Immature natural killer cell (primary cell): ENCODE results near the gene ZNF595. TPM values are rescaled to one million over a fixed set of nuclear protein-coding genes. Genes with fewer than 3 reads are reported as not detected.
"Not testable (repeated sequence)": the region's sequence is repeated elsewhere in the genome, so short reads cannot be mapped to it uniquely, and the experiment has no call there.

Experiments used
- DNase-seq, 3 donors: peaks; one replicate each; pipeline ENCODE4 v3.0.0; 2022; ENCODE audit warnings: mixed read lengths in 1 of 3
- H3K27ac Mint-ChIP-seq, 6 donors: one replicate each; pipeline ENCODE4 v1.8.0; 2020; ENCODE audit warnings: mixed read lengths in 6 of 6, mild to moderate bottlenecking in 5 of 6, inconsistent platforms in 4 of 6, moderate library complexity in 3 of 6
- H3K27me3 Mint-ChIP-seq, 3 donors: one replicate each; pipeline ENCODE4 v1.8.0; 2020 to 2021; ENCODE audit warnings: low read depth in 3 of 3, mild to moderate bottlenecking in 3 of 3, mixed read lengths in 3 of 3, moderate library complexity in 3 of 3, inconsistent platforms in 1 of 3
- H3K36me3 Mint-ChIP-seq, 3 donors: one replicate each; pipeline ENCODE4 v1.8.0; 2020; ENCODE audit warnings: mixed read lengths in 3 of 3, inconsistent platforms in 2 of 3, mild to moderate bottlenecking in 2 of 3
- H3K4me1 Mint-ChIP-seq, 2 donors: one replicate each; pipeline ENCODE4 v1.8.0; 2020; ENCODE audit warnings: inconsistent platforms in 2 of 2, mild to moderate bottlenecking in 2 of 2, mixed read lengths in 2 of 2, moderate library complexity in 1 of 2
- H3K4me3 Mint-ChIP-seq, 5 donors: one replicate each; pipeline ENCODE4 v1.8.0; 2020; ENCODE audit warnings: mild to moderate bottlenecking in 5 of 5, mixed read lengths in 5 of 5, inconsistent platforms in 3 of 5, moderate library complexity in 3 of 5
- H3K9me3 Mint-ChIP-seq, 6 donors: one replicate each; pipeline ENCODE4 v1.8.0; 2020; ENCODE audit warnings: mild to moderate bottlenecking in 6 of 6, mixed read lengths in 6 of 6, inconsistent platforms in 4 of 6, moderate library complexity in 3 of 6
- polyA plus RNA-seq, 3 donors: library from polyadenylated mRNA; unstranded; fragments of 300-500 nt; fragmentation: Illumina TruSeq; gene quantifications; one replicate each; pipeline ENCODE4 v1.2.3, GENCODE V29; 2021

Gene ZNF595
- polyA plus RNA-seq, 3 donors from 2014 or later, result 29.3 to 54.4 (median 39.4) TPM

- not testable (repeated sequence) for H3K36me3 Mint-ChIP-seq, H3K27me3 Mint-ChIP-seq, H3K4me1 Mint-ChIP-seq, H3K9me3 Mint-ChIP-seq, H3K4me3 Mint-ChIP-seq, DNase-seq, H3K27ac Mint-ChIP-seq
These were observed 9.7 kb upstream of the ZNF595 start for GRCh38 chr4:43375-43774.

- not testable (repeated sequence) for H3K27me3 Mint-ChIP-seq, H3K27ac Mint-ChIP-seq, H3K4me1 Mint-ChIP-seq, H3K36me3 Mint-ChIP-seq, H3K9me3 Mint-ChIP-seq, H3K4me3 Mint-ChIP-seq
- peak in 2 of 3 donors; percentile 4 for DNase-seq
These were observed 1.9 kb upstream of the ZNF595 start for GRCh38 chr4:51253-51652.

GRCh38 chr4:51655-52277 lies 1.4 kb upstream of the ZNF595 start:
- not testable (repeated sequence) for H3K4me3 Mint-ChIP-seq, H3K27me3 Mint-ChIP-seq, H3K27ac Mint-ChIP-seq, H3K36me3 Mint-ChIP-seq, H3K4me1 Mint-ChIP-seq, H3K9me3 Mint-ChIP-seq
- DNase-seq, result peak; percentile 36 to 50 (median 46)

GRCh38 chr4:53521-53920 lies 400 bp downstream of the ZNF595 start:
- not testable (repeated sequence) for H3K9me3 Mint-ChIP-seq, H3K27ac Mint-ChIP-seq, DNase-seq, H3K27me3 Mint-ChIP-seq, H3K4me3 Mint-ChIP-seq, H3K4me1 Mint-ChIP-seq, H3K36me3 Mint-ChIP-seq

GRCh38 chr4:64733-65132 lies 11.6 kb downstream of the ZNF595 start:
- Mint-ChIP-seq H3K9me3 (peaks cover 9 to 13% (median 12%) of the 10 kb centered on the region in 6 donors), H3K4me1 (peaks cover 0 to 12% of the 10 kb centered on the region in 2 donors), H3K36me3 (peaks cover 12 to 19% (median 17%) of the 10 kb centered on the region in 3 donors)
- DNase-seq, H3K4me3 Mint-ChIP-seq, H3K27ac Mint-ChIP-seq, H3K27me3 Mint-ChIP-seq: not testable (repeated sequence)

- Mint-ChIP-seq H3K4me1 (peaks cover 1 to 49% of the 10 kb centered on the region in 2 donors), H3K27ac (no peak overlapping the region), H3K9me3 (peaks cover 28 to 81% (median 75%) of the 10 kb centered on the region in 6 donors), H3K4me3 (no peak overlapping the region), H3K36me3 (peaks cover 76 to 80% (median 79%) of the 10 kb centered on the region in 3 donors), H3K27me3 (peaks cover 1 to 5% (median 3%) of the 10 kb centered on the region in 3 donors)
- no peak for DNase-seq
These were observed 18.7 kb downstream of the ZNF595 start for GRCh38 chr4:71830-72229.

- peaks cover 60 to 97% (median 84%) of the 10 kb centered on the region in 6 donors for H3K9me3 Mint-ChIP-seq
- peaks cover 0 to 5% (median 2%) of the 10 kb centered on the region in 3 donors for H3K27me3 Mint-ChIP-seq
- H3K4me1 Mint-ChIP-seq, result no peaks in the 10 kb centered on the region
- peak overlapping the region in 3 of 5 donors; percentile 6 to 33 (median 9) for H3K4me3 Mint-ChIP-seq
- no peak overlapping the region for H3K27ac Mint-ChIP-seq
- no peak for DNase-seq
- peaks cover 62 to 76% (median 71%) of the 10 kb centered on the region in 3 donors for H3K36me3 Mint-ChIP-seq
These were observed 32.8 kb downstream of the ZNF595 start for GRCh38 chr4:85951-86350.

- Mint-ChIP-seq H3K4me3 (peak overlapping the region in 1 of 5 donors; percentile 4), H3K36me3 (peaks cover 61 to 75% (median 71%) of the 10 kb centered on the region in 3 donors), H3K9me3 (peaks cover 61 to 97% (median 84%) of the 10 kb centered on the region in 6 donors)
- H3K27me3 Mint-ChIP-seq, H3K27ac Mint-ChIP-seq, DNase-seq, H3K4me1 Mint-ChIP-seq: not testable (repeated sequence)
These were observed 33.6 kb downstream of the ZNF595 start for GRCh38 chr4:86559-87324.

- Mint-ChIP-seq H3K27ac (no peak overlapping the region), H3K4me3 (no peak overlapping the region), H3K27me3 (peaks cover 0 to 2% (median 0%) of the 10 kb centered on the region in 3 donors), H3K4me1 (peaks cover 9 to 10% of the 10 kb centered on the region in 2 donors), H3K36me3 (peaks cover 15 to 39% (median 29%) of the 10 kb centered on the region in 3 donors), H3K9me3 (peaks cover 36 to 96% (median 79%) of the 10 kb centered on the region in 6 donors)
- DNase-seq, result no peak
These were observed 45.3 kb downstream of the ZNF595 start for GRCh38 chr4:98386-98785.

- no peak overlapping the region for H3K4me3 Mint-ChIP-seq
- peaks cover 0 to 3% of the 10 kb centered on the region in 2 donors for H3K4me1 Mint-ChIP-seq
- peaks cover 12 to 26% (median 25%) of the 10 kb centered on the region in 3 donors for H3K36me3 Mint-ChIP-seq
- H3K27me3 Mint-ChIP-seq, result peaks cover 0 to 4% (median 0%) of the 10 kb centered on the region in 3 donors
- no peak overlapping the region for H3K27ac Mint-ChIP-seq
- peaks cover 31 to 96% (median 68%) of the 10 kb centered on the region in 6 donors for H3K9me3 Mint-ChIP-seq
- no peak for DNase-seq
These were observed 46.7 kb downstream of the ZNF595 start for GRCh38 chr4:99863-100262.

- Mint-ChIP-seq H3K4me3 (peak overlapping the region; percentile 23 to 45 (median 36)), H3K36me3 (peaks cover 27 to 44% (median 27%) of the 10 kb centered on the region in 3 donors), H3K9me3 (peaks cover 24 to 68% (median 38%) of the 10 kb centered on the region in 6 donors), H3K27me3 (peaks cover 10 to 43% (median 27%) of the 10 kb centered on the region in 3 donors), H3K27ac (no peak overlapping the region), H3K4me1 (peaks cover 5 to 11% of the 10 kb centered on the region in 2 donors)
- no peak for DNase-seq
These were observed 53.9 kb downstream of the ZNF595 start for GRCh38 chr4:107083-107443.

GRCh38 chr4:107444-108429 lies 54.6 kb downstream of the ZNF595 start:
- Mint-ChIP-seq H3K9me3 (peaks cover 22 to 61% (median 34%) of the 10 kb centered on the region in 6 donors), H3K27me3 (peaks cover 10 to 44% (median 27%) of the 10 kb centered on the region in 3 donors), H3K4me1 (peaks cover 9 to 13% of the 10 kb centered on the region in 2 donors), H3K27ac (no peak overlapping the region), H3K4me3 (peak overlapping the region; percentile 18 to 64 (median 50)), H3K36me3 (peaks cover 24 to 42% (median 25%) of the 10 kb centered on the region in 3 donors)
- DNase-seq, result peak in 2 of 3 donors; percentile 19 to 21

- Mint-ChIP-seq H3K36me3 (peaks cover 7 to 23% (median 16%) of the 10 kb centered on the region in 3 donors), H3K9me3 (peaks cover 9 to 25% (median 13%) of the 10 kb centered on the region in 6 donors)
These were observed 59.6 kb downstream of the ZNF595 start for GRCh38 chr4:112771-113170.

More at GRCh38 chr4:112771-113170, 59.6 kb downstream of the ZNF595 start:
- no peak overlapping the region for H3K4me3 Mint-ChIP-seq
- peaks cover 24 to 33% of the 10 kb centered on the region in 2 donors for H3K4me1 Mint-ChIP-seq
- no peak for DNase-seq
- peak overlapping the region in 2 of 6 donors; percentile 16 to 49 for H3K27ac Mint-ChIP-seq
- H3K27me3 Mint-ChIP-seq, result peaks cover 6 to 27% (median 12%) of the 10 kb centered on the region in 3 donors
